ENCODE results near the gene GJC2. TPM values are rescaled to one million over a fixed set of nuclear protein-coding genes. Genes with fewer than 3 reads are reported as not detected.

The GJC2 gene
- total RNA-seq, 1 experiment from 2014 or later: 1.2 TPM

DNA sequence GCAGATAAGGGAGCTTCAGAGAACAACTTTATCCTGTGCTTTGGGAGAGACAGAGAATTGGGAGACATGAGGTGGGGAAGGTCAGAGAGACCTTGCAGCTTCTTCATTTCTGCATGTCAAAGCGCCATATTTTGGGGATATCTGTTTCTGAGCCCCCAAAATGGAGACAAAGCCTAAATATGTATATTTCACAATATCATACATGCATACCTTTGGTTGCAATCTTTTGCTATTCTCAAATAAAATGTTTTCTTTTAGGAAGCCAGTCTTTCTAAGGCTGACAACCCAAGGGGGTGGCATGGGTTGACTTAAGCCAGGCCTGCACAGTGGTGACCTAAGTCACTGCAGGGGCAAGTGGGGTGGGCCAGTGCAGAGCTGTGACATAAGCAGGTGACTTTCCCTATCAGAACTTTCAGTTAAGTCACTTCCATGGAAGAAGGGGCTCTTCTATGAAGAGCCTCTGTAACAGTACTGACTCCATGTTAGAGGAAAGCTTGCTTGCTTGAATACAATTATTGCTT is 26.7 kb upstream of the GJC2 start:
- intact Hi-C loops (cut with micrococcal nuclease): no loop called here
- H3K27ac ChIP-seq (ENCODE audit: low read length): no peak overlapping the region
- H3K9me2 ChIP-seq (replicated peaks; ENCODE audit: low read length): no peaks in the 10 kb centered on the region
- no TSS peak for BruUV-seq (replicated peaks)
- no peak overlapping the region for H3K4me2 ChIP-seq (ENCODE audit: low read length)
- POLR2A ChIA-PET (ENCODE audit: unreplicated experiment): no interaction called here
- no peak overlapping the region for H2AFZ ChIP-seq (ENCODE audit: low read length)
- no peak for TF ChIP-seq EZH2phosphoT487 (IDR thresholded peaks at IDR 0.05; ENCODE audit: borderline replicate concordance, low read length)
- TF ChIP-seq, protein P1, sequence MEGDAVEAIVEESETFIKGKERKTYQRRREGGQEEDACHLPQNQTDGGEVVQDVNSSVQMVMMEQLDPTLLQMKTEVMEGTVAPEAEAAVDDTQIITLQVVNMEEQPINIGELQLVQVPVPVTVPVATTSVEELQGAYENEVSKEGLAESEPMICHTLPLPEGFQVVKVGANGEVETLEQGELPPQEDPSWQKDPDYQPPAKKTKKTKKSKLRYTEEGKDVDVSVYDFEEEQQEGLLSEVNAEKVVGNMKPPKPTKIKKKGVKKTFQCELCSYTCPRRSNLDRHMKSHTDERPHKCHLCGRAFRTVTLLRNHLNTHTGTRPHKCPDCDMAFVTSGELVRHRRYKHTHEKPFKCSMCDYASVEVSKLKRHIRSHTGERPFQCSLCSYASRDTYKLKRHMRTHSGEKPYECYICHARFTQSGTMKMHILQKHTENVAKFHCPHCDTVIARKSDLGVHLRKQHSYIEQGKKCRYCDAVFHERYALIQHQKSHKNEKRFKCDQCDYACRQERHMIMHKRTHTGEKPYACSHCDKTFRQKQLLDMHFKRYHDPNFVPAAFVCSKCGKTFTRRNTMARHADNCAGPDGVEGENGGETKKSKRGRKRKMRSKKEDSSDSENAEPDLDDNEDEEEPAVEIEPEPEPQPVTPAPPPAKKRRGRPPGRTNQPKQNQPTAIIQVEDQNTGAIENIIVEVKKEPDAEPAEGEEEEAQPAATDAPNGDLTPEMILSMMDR (conservative IDR thresholded peaks at IDR 0.05; ENCODE audit: low read depth, low read length): no peak
- no peak for TF ChIP-seq EZH2 (IDR thresholded peaks at IDR 0.05; ENCODE audit: low read length, unreplicated experiment)
- no peak for ATAC-seq
- peaks cover 14% of the 10 kb centered on the region for H3K9me3 ChIP-seq (ENCODE audit: low read length)
- H3K36me3 ChIP-seq (ENCODE audit: low read depth, low read length): peaks cover 4% of the 10 kb centered on the region; the same call in 1 of the 2 replicates
- H3F3A ChIP-seq (ENCODE audit: low read length, unreplicated experiment): no peaks in the 10 kb centered on the region
- CTCF ChIA-PET: interaction anchor here (1.2 kb wide), 1 partner anchor 124 kb away, joined by 3 read pairs; no protein-coding TSS in a partner anchor
- no peaks in the 10 kb centered on the region for H3K79me2 ChIP-seq (ENCODE audit: low read length)
- no peak overlapping the region for H3K4me3 ChIP-seq (ENCODE audit: low read length)
- H4K20me1 ChIP-seq (ENCODE audit: low read length): no peaks in the 10 kb centered on the region
- DNase-seq: no peak
- H3K27me3 ChIP-seq (ENCODE audit: low read length): no peaks in the 10 kb centered on the region
- no peak overlapping the region for H3K9ac ChIP-seq (ENCODE audit: low read length)
- H3K4me1 ChIP-seq (ENCODE audit: insufficient read depth, low read length): no peaks in the 10 kb centered on the region

DNA sequence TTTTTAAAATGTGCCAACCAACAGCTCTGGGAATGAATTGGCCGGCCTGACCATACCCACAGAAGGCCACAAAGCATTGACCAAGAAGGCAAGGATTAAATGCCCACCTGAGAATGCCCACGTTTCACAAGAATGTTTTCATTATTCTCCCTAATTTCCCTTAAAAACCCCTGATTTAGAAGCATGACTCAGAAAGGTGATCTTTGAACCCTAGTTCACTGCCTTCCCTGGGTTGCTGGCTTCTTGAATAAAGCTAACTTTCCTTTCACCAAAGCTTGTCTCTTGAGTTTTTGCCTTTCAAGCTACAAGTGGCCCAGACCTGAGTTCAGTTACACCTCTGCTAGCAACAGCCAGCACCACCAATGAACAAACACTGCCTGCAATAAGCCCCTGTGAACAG is 26.2 kb upstream of the GJC2 start:
- ChIA-PET CTCF (no interaction called here), POLR2A (ENCODE audit: unreplicated experiment) (no interaction called here)
- Histone ChIP-seq H3K79me2 (ENCODE audit: low read length) (no peaks in the 10 kb centered on the region), H3K27me3 (ENCODE audit: low read length) (no peaks in the 10 kb centered on the region), H3K9me3 (ENCODE audit: low read length) (peaks cover 9% of the 10 kb centered on the region; the same call in 1 of the 2 replicates), H4K20me1 (ENCODE audit: low read length) (no peaks in the 10 kb centered on the region), H2AFZ (ENCODE audit: low read length) (no peak overlapping the region), H3K4me1 (ENCODE audit: insufficient read depth, low read length) (no peaks in the 10 kb centered on the region), H3K9me2 (replicated peaks; ENCODE audit: low read length) (no peaks in the 10 kb centered on the region), H3F3A (ENCODE audit: low read length, unreplicated experiment) (no peaks in the 10 kb centered on the region), H3K36me3 (ENCODE audit: low read depth, low read length) (no peaks in the 10 kb centered on the region), H3K4me3 (ENCODE audit: low read length) (no peak overlapping the region), H3K4me2 (ENCODE audit: low read length) (no peak overlapping the region), H3K27ac (ENCODE audit: low read length) (no peak overlapping the region), H3K9ac (ENCODE audit: low read length) (no peak overlapping the region)
- no TSS peak for BruUV-seq (replicated peaks)
- intact Hi-C loops (cut with micrococcal nuclease): no loop called here
- TF ChIP-seq, protein P1 (conservative IDR thresholded peaks at IDR 0.05; ENCODE audit: low read depth, low read length): no peak
- no peak for TF ChIP-seq EZH2phosphoT487 (IDR thresholded peaks at IDR 0.05; ENCODE audit: borderline replicate concordance, low read length)
- no peak for TF ChIP-seq EZH2 (IDR thresholded peaks at IDR 0.05; ENCODE audit: low read length, unreplicated experiment)
- no peak for DNase-seq
- ATAC-seq: no peak

DNA sequence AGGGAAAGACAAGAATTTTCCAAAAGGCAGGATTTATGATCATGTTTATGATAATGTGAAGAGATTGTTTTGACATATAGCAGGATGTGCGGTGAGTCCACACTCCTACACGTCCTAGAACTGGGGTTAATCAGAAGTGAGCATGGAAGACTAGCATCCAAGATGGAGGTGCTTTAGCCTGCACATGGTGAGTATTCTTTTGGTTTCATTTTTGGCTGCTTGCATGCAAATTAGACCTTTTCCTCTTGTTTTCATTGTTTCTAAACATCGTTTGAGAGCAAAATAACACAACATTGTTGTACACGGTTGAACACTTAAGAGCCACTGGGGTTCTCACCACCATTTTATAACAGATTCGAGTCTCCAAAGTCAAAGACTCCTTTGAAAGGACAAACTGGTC is 24.5 kb upstream of the GJC2 start:
- POLR2A ChIA-PET (ENCODE audit: unreplicated experiment): no interaction called here
- no peaks in the 10 kb centered on the region for H3K27me3 ChIP-seq (ENCODE audit: low read length)
- no peaks in the 10 kb centered on the region for H3K79me2 ChIP-seq (ENCODE audit: low read length)
- H3K9ac ChIP-seq (ENCODE audit: low read length): no peak overlapping the region
- no peak overlapping the region for H3K4me3 ChIP-seq (ENCODE audit: low read length)
- H3K9me2 ChIP-seq (replicated peaks; ENCODE audit: low read length): no peaks in the 10 kb centered on the region
- TF ChIP-seq, protein P1 (conservative IDR thresholded peaks at IDR 0.05; ENCODE audit: low read depth, low read length): no peak
- TF ChIP-seq EZH2phosphoT487 (IDR thresholded peaks at IDR 0.05; ENCODE audit: borderline replicate concordance, low read length) (no peak), EZH2 (IDR thresholded peaks at IDR 0.05; ENCODE audit: low read length, unreplicated experiment) (no peak)
- intact Hi-C loops (cut with micrococcal nuclease): no loop called here
- H2AFZ ChIP-seq (ENCODE audit: low read length): no peak overlapping the region
- no peak overlapping the region for H3K4me2 ChIP-seq (ENCODE audit: low read length)
- no peak for ATAC-seq
- no peaks in the 10 kb centered on the region for H3F3A ChIP-seq (ENCODE audit: low read length, unreplicated experiment)
- H3K36me3 ChIP-seq (ENCODE audit: low read depth, low read length): no peaks in the 10 kb centered on the region
- no peaks in the 10 kb centered on the region for H3K4me1 ChIP-seq (ENCODE audit: insufficient read depth, low read length)
- DNase-seq: no peak
- H3K9me3 ChIP-seq (ENCODE audit: low read length): no peaks in the 10 kb centered on the region
- no peak overlapping the region for H3K27ac ChIP-seq (ENCODE audit: low read length)
- no peaks in the 10 kb centered on the region for H4K20me1 ChIP-seq (ENCODE audit: low read length)
- BruUV-seq (replicated peaks): no TSS peak
- CTCF ChIA-PET: no interaction called here
